ENCODE results near the gene MFSD1.

DNA sequence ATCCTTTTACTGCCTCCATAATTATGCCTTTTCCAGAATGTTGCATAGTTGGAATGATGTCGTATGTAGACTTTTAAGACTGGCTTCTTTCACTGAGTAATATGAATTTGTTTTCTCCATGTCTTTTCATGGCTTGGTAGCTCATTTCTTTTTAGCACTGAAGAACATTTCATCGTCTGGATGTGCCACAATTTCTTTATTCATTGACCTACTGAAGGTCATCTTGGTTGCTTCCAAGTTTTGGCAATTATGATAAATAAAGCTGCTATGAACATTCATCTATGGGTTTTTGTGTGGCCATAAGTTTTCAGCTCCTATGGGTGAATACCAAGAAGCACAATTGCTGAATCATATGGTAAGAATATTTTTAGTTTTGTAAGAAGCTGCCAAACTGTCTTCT is 46.4 kb upstream of the MFSD1 start:
- TF ChIP-seq CTCF (conservative IDR thresholded peaks at IDR 0.05; ENCODE audit: low read length) (no peak), EZH2phosphoT487 (IDR thresholded peaks at IDR 0.05; ENCODE audit: borderline replicate concordance, low read depth, low read length) (no peak)
